H1 (cell line): ENCODE measurements around the gene ERVMER34-1. TPM values are rescaled to one million over a fixed set of nuclear protein-coding genes. Genes with fewer than 3 reads are reported as not detected.

Source experiments
- CREB1 ChIP-seq: IDR thresholded peaks from 2 replicates; pipeline ENCODE4 v1.6.1; 2012; ENCODE audit warnings: inconsistent platforms
- CTBP2 ChIP-seq: IDR thresholded peaks from 2 replicates; pipeline ENCODE4 v1.7.0; 2011; ENCODE audit warnings: borderline replicate concordance, mild to moderate bottlenecking, moderate library complexity, mixed read lengths, low read length; ENCODE audit not compliant: insufficient read depth, insufficient read length
- NANOG ChIP-seq: IDR thresholded peaks from 2 replicates; pipeline ENCODE4 v1.6.1; 2011; ENCODE audit warnings: low read length, low read depth, mild to moderate bottlenecking, inconsistent platforms; ENCODE audit not compliant: insufficient read depth, poor library complexity, severe bottlenecking
- RXRA ChIP-seq: IDR thresholded peaks from 2 replicates; pipeline ENCODE4 v1.6.1; 2011; ENCODE audit warnings: low read depth, mild to moderate bottlenecking, low read length, moderate library complexity; ENCODE audit not compliant: insufficient read depth
- YY1 ChIP-seq: IDR thresholded peaks from 2 replicates; pipeline ENCODE4 v1.6.1; 2011; ENCODE audit warnings: low read depth, mild to moderate bottlenecking, low read length
- polyA plus RNA-seq, 7 experiments: library from polyadenylated mRNA; depleted of rRNA in 3 of 7; stranded (reverse) in 5 of 7; unstranded in 2 of 7; fragments of >200 nt in 5 of 7; fragments of 200-250 nt in 2 of 7; gene quantifications; 1 replicate in 5 of 7; 2 replicates in 1 of 7; 4 replicates in 1 of 7; pipeline versions ENCODE4 v1.2.1 to v1.2.3, GENCODE V29; 2011 to 2013; ENCODE audit warnings: missing spikeins in 2 of 7, mixed read lengths in 2 of 7
- total RNA-seq: library from RNA; stranded (reverse); fragmentation: NEBNext Ultra II Directional; extraction: Animal tissue kit (Norgen Biotek cat#: 25700); gene quantifications from 2 replicates; pipeline ENCODE4 v1.2.1, GENCODE V29; 2021

ERVMER34-1 gene
- total and polyA plus RNA-seq, 2 of the 8 experiments (the other 6 are each of a cell fraction or from before 2014, with no cell fraction given), result 14.2 to 34.3 TPM

- TF ChIP-seq YY1 (no peak), RXRA (no peak), NANOG (no peak), CREB1 (no peak), CTBP2 (no peak)
- TF ChIP-seq, all 59 proteins: peak for 0
These were observed 22.5 kb downstream of the ERVMER34-1 start (continued) for GRCh38 chr4:52728691-52729240.
